H1 (cell line): ENCODE results near the gene ATP6V0D1. TPM values are rescaled to one million over a fixed set of nuclear protein-coding genes. Genes with fewer than 3 reads are reported as not detected.

Source experiments
- CTCF ChIA-PET: fragments of 300-600 bp; sonication (Branson Sonifier 250); formaldehyde crosslinking; loops from one replicate; lab custom pipeline; 2021; ENCODE audit not compliant: partially characterized antibody; lab: Charles Lee
- POLR2A ChIA-PET: fragments of 300-600 bp; sonication (Branson Sonifier 250); formaldehyde crosslinking; loops from one replicate; lab custom pipeline; 2021; ENCODE audit warnings: inconsistent platforms; ENCODE audit not compliant: partially characterized antibody; lab: Charles Lee
- DNase-seq, 2 experiments: peaks; one replicate each; pipeline versions ENCODE4 v3.0.0 to v3.0.0-alpha.2; 2010 to 2022; ENCODE audit warnings: low spot score in 2 of 2, low read depth in 1 of 2, mixed read lengths in 1 of 2
- FAIRE-seq: peaks from 2 replicates; lab custom pipeline; 2011; peaks lifted over from hg19 to GRCh38; lab: Jason Lieb, UNC
- H2AFZ ChIP-seq: 2 replicates; pipeline ENCODE4 v1.8.1; 2012; ENCODE audit warnings: low read length, inconsistent platforms
- H2AK5ac ChIP-seq: 2 replicates; pipeline ENCODE4 v1.6.1; 2013; ENCODE audit warnings: low read depth, low read length
- H2BK120ac ChIP-seq: replicated peaks from 2 replicates; pipeline ENCODE3; 2013; ENCODE audit warnings: low read depth, low read length, inconsistent platforms
- H2BK12ac ChIP-seq: 2 replicates; pipeline ENCODE4 v1.6.1; 2013; ENCODE audit warnings: low read depth, low read length
- H2BK15ac ChIP-seq: 2 replicates; pipeline ENCODE4 v1.6.1; 2013; ENCODE audit warnings: low read length
- H2BK20ac ChIP-seq: 2 replicates; pipeline ENCODE4 v1.6.1; 2013; ENCODE audit warnings: low read length
- H2BK5ac ChIP-seq: 2 replicates; pipeline ENCODE4 v1.6.1; 2013; ENCODE audit warnings: low read depth, low read length
- H3K14ac ChIP-seq: 2 replicates; pipeline ENCODE4 v1.6.1; 2013; ENCODE audit warnings: inconsistent platforms; ENCODE audit not compliant: insufficient read length
- H3K18ac ChIP-seq: 2 replicates; pipeline ENCODE4 v1.6.1; 2013; ENCODE audit warnings: low read length; ENCODE audit errors: extremely low read depth
- H3K23ac ChIP-seq: 2 replicates; pipeline ENCODE4 v1.6.1; 2013; ENCODE audit warnings: inconsistent platforms; ENCODE audit not compliant: insufficient read length
- H3K23me2 ChIP-seq: 2 replicates; pipeline ENCODE4 v1.6.1; 2013; ENCODE audit warnings: low read depth, low read length
- H3K27ac ChIP-seq: 2 replicates; pipeline ENCODE4 v1.6.1; 2011; ENCODE audit warnings: low read depth, low read length, inconsistent platforms
- H3K27me3 ChIP-seq, 4 experiments: replicated peaks in 1 of 4; 1 replicate in 1 of 4; 2 replicates in 3 of 4; pipeline versions ENCODE4 v1.6.1 to v1.8.1; 2011 to 2013; ENCODE audit warnings: low read length in 3 of 4, mild to moderate bottlenecking in 3 of 4, inconsistent platforms in 2 of 4, mixed read lengths in 2 of 4, moderate library complexity in 1 of 4; ENCODE audit not compliant: control insufficient read depth in 3 of 4, insufficient read depth in 3 of 4; ENCODE audit errors: extremely low read depth in 1 of 4
- H3K36me3 ChIP-seq, 4 experiments: 2 replicates each; pipeline versions ENCODE4 v1.6.1 to v1.8.1; 2011 to 2013; ENCODE audit warnings: mild to moderate bottlenecking in 4 of 4, low read length in 3 of 4, moderate library complexity in 2 of 4, control low read depth in 1 of 4, inconsistent platforms in 1 of 4; ENCODE audit not compliant: insufficient read depth in 4 of 4, control insufficient read depth in 2 of 4
- H3K4ac ChIP-seq: replicated peaks from 2 replicates; pipeline ENCODE3; 2013; ENCODE audit warnings: low read length, low read depth, mixed read lengths, inconsistent platforms; ENCODE audit not compliant: insufficient read length
- H3K4me1 ChIP-seq, 4 experiments: replicated peaks in 1 of 4; 1 replicate in 1 of 4; 2 replicates in 3 of 4; pipeline versions ENCODE4 v1.6.1 to v1.8.1; 2011 to 2013; ENCODE audit warnings: low read length in 3 of 4, inconsistent platforms in 2 of 4, mixed read lengths in 1 of 4; ENCODE audit not compliant: insufficient read depth in 4 of 4, control insufficient read depth in 3 of 4
- H3K4me2 ChIP-seq, 2 experiments: 2 replicates each; pipeline versions ENCODE4 v1.6.1 to v1.8.1; 2011 to 2013; ENCODE audit warnings: low read depth in 2 of 2, low read length in 2 of 2, control low read depth in 1 of 2, inconsistent platforms in 1 of 2, mild to moderate bottlenecking in 1 of 2; ENCODE audit not compliant: insufficient read depth in 1 of 2
- H3K4me3 ChIP-seq, 4 experiments: fragments of 200-600, 300-600 bp in 1 of 4; sonication (generic), shearing (Covaris generic), sonication (Bioruptor Twin) in 1 of 4; 2 replicates each; pipeline versions ENCODE4 v1.5.1 to v1.8.1; 2011 to 2016; ENCODE audit warnings: low read length in 4 of 4, low read depth in 3 of 4, control low read depth in 2 of 4, inconsistent platforms in 2 of 4, mild to moderate bottlenecking in 2 of 4, mixed read lengths in 1 of 4, moderate library complexity in 1 of 4; ENCODE audit not compliant: insufficient read depth in 2 of 4; ENCODE audit errors: extremely low read depth in 1 of 4
- H3K56ac ChIP-seq: replicated peaks from 2 replicates; pipeline ENCODE3; 2013; ENCODE audit warnings: low read depth, mild to moderate bottlenecking, mixed read lengths, low read length, inconsistent platforms; ENCODE audit not compliant: insufficient read length
- H3K79me1 ChIP-seq: 2 replicates; pipeline ENCODE4 v1.6.1; 2013; ENCODE audit warnings: low read depth, low read length, control low read depth
- H3K79me2 ChIP-seq, 2 experiments: 2 replicates each; pipeline versions ENCODE4 v1.6.1 to v1.8.1; 2012 to 2013; ENCODE audit warnings: low read length in 2 of 2, mild to moderate bottlenecking in 2 of 2, inconsistent platforms in 1 of 2; ENCODE audit not compliant: insufficient read depth in 2 of 2, control insufficient read depth in 1 of 2
- H3K9ac ChIP-seq, 4 experiments: replicated peaks in 1 of 4; 1 replicate in 1 of 4; 2 replicates in 3 of 4; pipeline versions ENCODE4 v1.6.1 to v1.8.1; 2011 to 2013; ENCODE audit warnings: low read depth in 3 of 4, low read length in 3 of 4, control low read depth in 2 of 4, mild to moderate bottlenecking in 2 of 4, moderate library complexity in 2 of 4, inconsistent platforms in 1 of 4; ENCODE audit errors: extremely low read depth in 1 of 4
- H3K9me3 ChIP-seq, 2 experiments: 2 replicates each; pipeline versions ENCODE4 v1.6.1 to v1.8.1; 2012 to 2013; ENCODE audit warnings: mild to moderate bottlenecking in 2 of 2, moderate library complexity in 2 of 2, control low read depth in 1 of 2, inconsistent platforms in 1 of 2, low read depth in 1 of 2, low read length in 1 of 2, mixed read lengths in 1 of 2; ENCODE audit not compliant: insufficient read depth in 2 of 2
- H4K20me1 ChIP-seq, 2 experiments: replicated peaks in 1 of 2; 2 replicates each; pipeline versions ENCODE3 to v1.8.1; 2011 to 2013; ENCODE audit warnings: inconsistent platforms in 2 of 2, low read length in 2 of 2, mild to moderate bottlenecking in 1 of 2; ENCODE audit not compliant: insufficient read depth in 2 of 2, control insufficient read depth in 1 of 2
- H4K5ac ChIP-seq: 2 replicates; pipeline ENCODE4 v1.6.1; 2013; ENCODE audit warnings: low read length, low read depth, mixed read lengths, inconsistent platforms; ENCODE audit not compliant: insufficient read length
- H4K8ac ChIP-seq: 2 replicates; pipeline ENCODE4 v1.8.0; 2013; ENCODE audit warnings: mild to moderate bottlenecking, moderate library complexity, low read length, inconsistent platforms; ENCODE audit not compliant: insufficient read depth; ENCODE audit errors: extremely low read depth
- H4K91ac ChIP-seq: replicated peaks from 2 replicates; pipeline ENCODE3; 2013; ENCODE audit warnings: low read length, mixed read lengths, inconsistent platforms; ENCODE audit not compliant: insufficient read length
- BACH1 ChIP-seq: IDR thresholded peaks from 2 replicates; pipeline ENCODE4 v1.6.1; 2012; ENCODE audit warnings: low read length, improper control_type of control experiment
- CBX8 ChIP-seq: fragments of 300-800, 300-1000 bp; sonication (generic); IDR thresholded peaks from 2 replicates; pipeline ENCODE4 v1.7.1; 2016; ENCODE audit warnings: low read depth, low read length, borderline replicate concordance
- CEBPB ChIP-seq: IDR thresholded peaks from 2 replicates; pipeline ENCODE4 v1.6.1; 2012; ENCODE audit warnings: low read depth, low read length
- CHD2 ChIP-seq: IDR thresholded peaks from 2 replicates; pipeline ENCODE4 v1.6.1; 2012; ENCODE audit warnings: low read length, improper control_type of control experiment
- JUN ChIP-seq: IDR thresholded peaks from 2 replicates; pipeline ENCODE4 v1.6.1; 2011; ENCODE audit warnings: low read depth, mild to moderate bottlenecking, improper control_type of control experiment, low read length
- KDM1A ChIP-seq: fragments of 200-600, 300-600 bp; sonication (generic); IDR thresholded peaks from 2 replicates; pipeline ENCODE4 v1.7.1; 2016; ENCODE audit warnings: mild to moderate bottlenecking, low read length, borderline replicate concordance
- NANOG ChIP-seq: IDR thresholded peaks from 2 replicates; pipeline ENCODE4 v1.6.1; 2011; ENCODE audit warnings: low read length, low read depth, mild to moderate bottlenecking, inconsistent platforms; ENCODE audit not compliant: insufficient read depth, poor library complexity, severe bottlenecking
- NRF1 ChIP-seq: IDR thresholded peaks from 2 replicates; pipeline ENCODE4 v1.6.1; 2011; ENCODE audit warnings: mild to moderate bottlenecking, low read depth, low read length, improper control_type of control experiment
- POLR2AphosphoS5 ChIP-seq: IDR thresholded peaks from 2 replicates; pipeline ENCODE4 v1.6.1; 2011; ENCODE audit warnings: low read depth, low read length
- SP1 ChIP-seq: IDR thresholded peaks from 2 replicates; pipeline ENCODE4 v1.6.1; 2011; ENCODE audit warnings: low read depth, low read length
- TAF7 ChIP-seq: optimal IDR thresholded peaks from 2 replicates; pipeline ENCODE3; 2011; ENCODE audit warnings: low read depth, mild to moderate bottlenecking, inconsistent platforms, low read length, moderate library complexity, borderline replicate concordance
- TCF12 ChIP-seq: IDR thresholded peaks from 2 replicates; pipeline ENCODE4 v1.6.1; 2011; ENCODE audit warnings: low read depth, mild to moderate bottlenecking, low read length
- WGBS, 2 experiments: shearing (Covaris generic) in 1 of 2; methylation state at CpG; one replicate each; pipeline versions ENCODE4 v1.1.6 to v1.1.7; 2013 to 2015; ENCODE audit warnings: low lambda C conversion rate in 2 of 2, mixed read lengths in 2 of 2, inconsistent platforms in 1 of 2, low coverage in 1 of 2, missing lambda C conversion rate in 1 of 2; ENCODE audit not compliant: insufficient replicate concordance in 2 of 2, insufficient coverage in 1 of 2, insufficient read length in 1 of 2; ENCODE audit errors: extremely low coverage in 1 of 2, missing lambda C conversion rate in 1 of 2; 5-methylcytosine and 5-hydroxymethylcytosine counted together
- polyA plus RNA-seq, 7 experiments: library from polyadenylated mRNA; depleted of rRNA in 3 of 7; stranded (reverse) in 5 of 7; unstranded in 2 of 7; fragments of >200 nt in 5 of 7; fragments of 200-250 nt in 2 of 7; gene quantifications; 1 replicate in 5 of 7; 2 replicates in 1 of 7; 4 replicates in 1 of 7; pipeline versions ENCODE4 v1.2.1 to v1.2.3, GENCODE V29; 2011 to 2013; ENCODE audit warnings: missing spikeins in 2 of 7, mixed read lengths in 2 of 7
- total RNA-seq: library from RNA; stranded (reverse); fragmentation: NEBNext Ultra II Directional; extraction: Animal tissue kit (Norgen Biotek cat#: 25700); gene quantifications from 2 replicates; pipeline ENCODE4 v1.2.1, GENCODE V29; 2021
- TF ChIP-seq, protein P1 (sequence below), 3 experiments: IDR thresholded peaks; 1 replicate in 2 of 3; 2 replicates in 1 of 3; pipeline versions ENCODE4 v1.5.1 to v1.6.1; 2011; ENCODE audit warnings: low read length in 3 of 3, mild to moderate bottlenecking in 3 of 3, inconsistent platforms in 2 of 3, low read depth in 1 of 3, moderate library complexity in 1 of 3; ENCODE audit not compliant: insufficient read depth in 1 of 3; ENCODE audit errors: control extremely low read depth in 1 of 3

The ATP6V0D1 gene
- total and polyA plus RNA-seq, 2 of the 8 experiments (the other 6 are each of a cell fraction or from before 2014, with no cell fraction given), result 47.3 to 134 TPM

DNA sequence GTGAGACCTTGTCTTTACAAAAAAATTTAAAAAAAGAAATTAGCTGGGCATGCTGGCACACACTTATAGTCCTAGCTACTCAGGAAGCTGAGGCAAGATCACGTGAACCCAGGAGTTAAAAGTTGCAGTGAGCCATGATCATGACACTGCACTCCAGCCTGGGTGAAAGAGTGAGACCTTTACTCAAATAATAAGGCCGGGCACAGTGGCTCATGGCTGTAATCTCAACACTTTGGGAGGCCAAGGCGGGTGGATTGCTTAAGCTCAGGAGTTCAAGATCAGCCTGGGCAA is 36.1 kb upstream of the ATP6V0D1 start:
- Histone ChIP-seq H3K27ac (no peak overlapping the region), H4K20me1 (no peaks in the 10 kb centered on the region), H2BK120ac (no peak overlapping the region), H2BK12ac (no peak overlapping the region), H3K79me1 (no peaks in the 10 kb centered on the region; the same call in 1 of the 2 replicates), H4K91ac (no peak overlapping the region), H3K18ac (no peak overlapping the region), H4K8ac (no peak overlapping the region), H3K27me3 (peaks cover 0 to 14% (median 5%) of the 10 kb centered on the region in 4 experiments; a peak in 2 of 7 replicates), H3K14ac (no peak overlapping the region), H3K23ac (no peak overlapping the region), H3K4me3 (no peak overlapping the region), H3K4me2 (no peak overlapping the region), H2BK15ac (no peak overlapping the region), H3K9me3 (no peaks in the 10 kb centered on the region), H3K56ac (no peak overlapping the region), H2BK20ac (no peak overlapping the region), H4K5ac (no peak overlapping the region), H3K4me1 (no peaks in the 10 kb centered on the region), H3K9ac (no peak overlapping the region), H3K79me2 (no peaks in the 10 kb centered on the region), H3K4ac (no peak overlapping the region), H2AK5ac (no peak overlapping the region), H2AFZ (no peak overlapping the region), H3K36me3 (no peaks in the 10 kb centered on the region), H3K23me2 (no peaks in the 10 kb centered on the region), H2BK5ac (no peak overlapping the region)
- 90% methylated on average over 3 of the region's 3 CpGs; no CpG with 5 or more reads in 1 of the 2 experiments for WGBS, 2 experiments
- no peak for DNase-seq
- ChIA-PET CTCF (interaction anchor here (0.5 to 9.9 kb wide), 12 partner anchors 15 to 195 kb away, joined by 3 to 335 read pairs (median 4); partner anchors contain the start of genes AGRP, ATP6V0D1, C16orf86 and CARMIL2), POLR2A (interaction anchor here (1.0 kb wide), 1 partner anchor 11 kb away, joined by 3 read pairs; no protein-coding TSS in a partner anchor)
- FAIRE-seq, result no peak
- TF ChIP-seq CEBPB (no peak), KDM1A (no peak), BACH1 (no peak), NANOG (no peak), POLR2AphosphoS5 (no peak), CBX8 (no peak), TCF12 (no peak), JUN (no peak), TAF7 (no peak), CHD2 (no peak), SP1 (no peak), NRF1 (no peak)
- TF ChIP-seq, protein P1, sequence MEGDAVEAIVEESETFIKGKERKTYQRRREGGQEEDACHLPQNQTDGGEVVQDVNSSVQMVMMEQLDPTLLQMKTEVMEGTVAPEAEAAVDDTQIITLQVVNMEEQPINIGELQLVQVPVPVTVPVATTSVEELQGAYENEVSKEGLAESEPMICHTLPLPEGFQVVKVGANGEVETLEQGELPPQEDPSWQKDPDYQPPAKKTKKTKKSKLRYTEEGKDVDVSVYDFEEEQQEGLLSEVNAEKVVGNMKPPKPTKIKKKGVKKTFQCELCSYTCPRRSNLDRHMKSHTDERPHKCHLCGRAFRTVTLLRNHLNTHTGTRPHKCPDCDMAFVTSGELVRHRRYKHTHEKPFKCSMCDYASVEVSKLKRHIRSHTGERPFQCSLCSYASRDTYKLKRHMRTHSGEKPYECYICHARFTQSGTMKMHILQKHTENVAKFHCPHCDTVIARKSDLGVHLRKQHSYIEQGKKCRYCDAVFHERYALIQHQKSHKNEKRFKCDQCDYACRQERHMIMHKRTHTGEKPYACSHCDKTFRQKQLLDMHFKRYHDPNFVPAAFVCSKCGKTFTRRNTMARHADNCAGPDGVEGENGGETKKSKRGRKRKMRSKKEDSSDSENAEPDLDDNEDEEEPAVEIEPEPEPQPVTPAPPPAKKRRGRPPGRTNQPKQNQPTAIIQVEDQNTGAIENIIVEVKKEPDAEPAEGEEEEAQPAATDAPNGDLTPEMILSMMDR (IDR thresholded peaks at IDR 0.05; ENCODE audit: control extremely low read depth in 1 of 3, insufficient read depth in 1 of 3, low read depth in 1 of 3, low read length in 3 of 3), result no peak
